Measurements from ENCODE around the gene SETD1A.

Gene SETD1A
- 27.9 to 56.1 reads per million in 2 donors for total RNA-seq

GRCh38 chr16:30957456-30958174 lies at the start of gene SETD1A:
SETD1A (plus strand) TSS chr16:30957754; CDS start chr16:30958732, 978 bp downstream.
- DNase-seq, result peak; percentile 91 to 98 (median 95)

GRCh38 chr16:30910427-30911029 lies 47.0 kb upstream of the SETD1A start:
- DNase-seq, result no peak

- no peak for DNase-seq
These were observed 44.7 kb upstream of the SETD1A start for GRCh38 chr16:30912794-30913412.

- no peak for DNase-seq
These were observed 42.7 kb upstream of the SETD1A start for GRCh38 chr16:30914830-30915229.

GRCh38 chr16:30918614-30919013 lies 38.9 kb upstream of the SETD1A start:
- DNase-seq, result no peak

- no peak for DNase-seq
These were observed 36.7 kb upstream of the SETD1A start for GRCh38 chr16:30920891-30921290.

GRCh38 chr16:30921459-30921747 lies 36.2 kb upstream of the SETD1A start:
- no peak for DNase-seq

- DNase-seq, result peak; percentile 67 to 87 (median 82)
These were observed 35.7 kb upstream of the SETD1A start for GRCh38 chr16:30921748-30922419.

- DNase-seq, result peak; percentile 97 to 100 (median 100)
These were observed 35.1 kb upstream of the SETD1A start for GRCh38 chr16:30922420-30922959.

- DNase-seq, result peak; percentile 88 to 100 (median 95)
These were observed 34.5 kb upstream of the SETD1A start for GRCh38 chr16:30922960-30923535.

- DNase-seq, result no peak
These were observed 33.9 kb upstream of the SETD1A start, which contains the start of gene FBXL19 for GRCh38 chr16:30923554-30924075. FBXL19 (plus strand) TSS chr16:30923572; CDS start chr16:30925755, 2,183 bp downstream.

GRCh38 chr16:30924076-30924912 lies 33.3 kb upstream of the SETD1A start:
- no peak for DNase-seq

- no peak for DNase-seq
These were observed 32.5 kb upstream of the SETD1A start for GRCh38 chr16:30924913-30925631.

GRCh38 chr16:30925632-30925987 lies 31.9 kb upstream of the SETD1A start:
- DNase-seq, result no peak

GRCh38 chr16:30925995-30926811 lies 31.4 kb upstream of the SETD1A start:
- no peak for DNase-seq

GRCh38 chr16:30926937-30927788 lies 30.4 kb upstream of the SETD1A start:
- DNase-seq, result no peak

- DNase-seq, result peak in 1 of 5 experiments; percentile 55
These were observed 29.7 kb upstream of the SETD1A start for GRCh38 chr16:30927789-30928378.

GRCh38 chr16:30928390-30928789 lies 29.2 kb upstream of the SETD1A start:
- DNase-seq, result no peak

- DNase-seq, result no peak
These were observed 28.4 kb upstream of the SETD1A start for GRCh38 chr16:30929167-30929566.

All from T-helper 2 cell (primary cell).